ENCODE results near the gene KDM3A.

- no peak for TF ChIP-seq CTCF (IDR thresholded peaks at IDR 0.05)
- no peak for TF ChIP-seq POLR2A (IDR thresholded peaks at IDR 0.05)
Measured at GRCh38 chr2:86433137-86433536, 8.0 kb upstream of the KDM3A start.

All from prostate gland (tissue), 2 donors.